Vagina (tissue), 2 donors: Measurements from ENCODE around the gene NUDT14.

ENCODE experiments used
- POLR2A ChIP-seq, 2 donors: fragments of 450-650 bp; IDR thresholded peaks; one replicate each; pipeline ENCODE4 v1.6.1; 2017; ENCODE audit warnings: antibody characterized with exemption in 2 of 2, mild to moderate bottlenecking in 2 of 2, moderate library complexity in 2 of 2
- POLR2AphosphoS5 ChIP-seq, 2 donors: sonication (generic); formaldehyde crosslinking; IDR thresholded peaks; one replicate each; pipeline ENCODE4 v1.9.0; 2017; ENCODE audit warnings: antibody characterized with exemption in 2 of 2, mild to moderate bottlenecking in 2 of 2, low read depth in 1 of 2; ENCODE audit not compliant: insufficient read depth in 1 of 2

GRCh38 chr14:105149146-105149781 is 31.8 kb downstream of the NUDT14 start:
- no peak for TF ChIP-seq POLR2A (IDR thresholded peaks at IDR 0.05)
- no peak for TF ChIP-seq POLR2AphosphoS5 (IDR thresholded peaks at IDR 0.05; ENCODE audit: insufficient read depth in 1 of 2, low read depth in 1 of 2)
